ENCODE measurements around the gene GTF3C2.

The GTF3C2 gene

DNA sequence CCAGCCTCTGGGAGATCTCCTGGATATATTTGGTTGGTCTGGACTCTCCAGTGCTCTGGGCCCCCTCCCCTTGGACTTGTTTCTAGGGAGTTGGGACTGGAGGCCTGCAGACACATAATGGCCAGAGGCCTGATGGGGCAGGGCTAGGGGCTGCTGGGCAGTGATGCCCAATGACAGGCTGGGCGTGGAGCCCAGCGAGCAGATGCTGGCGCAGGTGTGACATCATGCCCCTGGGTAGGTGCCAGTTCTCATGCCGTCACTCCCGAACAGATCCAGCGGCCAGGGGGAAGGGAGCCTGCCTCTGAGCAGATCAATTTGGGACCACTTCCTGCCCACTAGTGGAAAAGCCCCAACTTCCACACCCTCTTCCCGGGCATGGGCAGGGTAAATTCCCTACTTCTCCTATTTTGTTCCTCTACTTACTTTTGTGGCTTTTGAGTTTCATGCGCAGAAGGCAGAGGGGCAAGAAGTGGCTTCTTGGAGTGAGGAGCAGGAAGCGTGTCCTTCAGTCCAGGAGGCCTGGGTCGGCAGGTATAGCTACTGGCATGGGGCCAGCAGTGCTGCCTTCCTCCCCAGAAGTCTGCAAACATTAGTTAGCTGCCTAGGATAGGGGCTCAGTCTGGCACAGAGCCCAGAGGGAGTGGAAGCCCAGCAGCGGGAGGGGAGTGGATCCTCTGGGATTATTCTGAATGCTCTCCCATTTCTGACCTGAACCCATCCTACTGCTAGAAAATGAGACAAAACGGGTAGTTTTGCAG, 39.7 kb downstream of the GTF3C2 start:
- no peak for DNase-seq (ENCODE audit: low read depth)

DNA sequence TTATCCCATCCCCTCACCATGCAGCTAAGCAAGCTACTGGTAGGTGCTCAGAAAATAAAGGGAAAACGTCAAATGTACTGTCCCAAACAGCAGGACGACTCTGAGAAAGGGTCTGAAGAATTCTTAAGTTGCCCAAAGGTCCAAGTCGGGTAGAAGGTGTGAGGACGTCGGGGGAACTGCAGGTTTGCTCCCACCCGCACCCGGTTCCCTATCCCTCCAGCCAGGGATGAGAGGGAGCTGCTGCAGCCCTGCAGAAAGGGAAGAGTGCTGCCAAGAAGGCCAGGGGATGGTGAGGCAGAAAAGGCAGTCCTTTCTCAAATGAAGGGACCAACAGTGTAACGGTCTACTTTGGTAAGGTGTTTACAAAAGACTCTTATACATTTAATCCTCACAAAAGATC, 41.4 kb downstream of the GTF3C2 start:
- DNase-seq (ENCODE audit: low read depth): no peak
- TF ChIP-seq, protein P1, sequence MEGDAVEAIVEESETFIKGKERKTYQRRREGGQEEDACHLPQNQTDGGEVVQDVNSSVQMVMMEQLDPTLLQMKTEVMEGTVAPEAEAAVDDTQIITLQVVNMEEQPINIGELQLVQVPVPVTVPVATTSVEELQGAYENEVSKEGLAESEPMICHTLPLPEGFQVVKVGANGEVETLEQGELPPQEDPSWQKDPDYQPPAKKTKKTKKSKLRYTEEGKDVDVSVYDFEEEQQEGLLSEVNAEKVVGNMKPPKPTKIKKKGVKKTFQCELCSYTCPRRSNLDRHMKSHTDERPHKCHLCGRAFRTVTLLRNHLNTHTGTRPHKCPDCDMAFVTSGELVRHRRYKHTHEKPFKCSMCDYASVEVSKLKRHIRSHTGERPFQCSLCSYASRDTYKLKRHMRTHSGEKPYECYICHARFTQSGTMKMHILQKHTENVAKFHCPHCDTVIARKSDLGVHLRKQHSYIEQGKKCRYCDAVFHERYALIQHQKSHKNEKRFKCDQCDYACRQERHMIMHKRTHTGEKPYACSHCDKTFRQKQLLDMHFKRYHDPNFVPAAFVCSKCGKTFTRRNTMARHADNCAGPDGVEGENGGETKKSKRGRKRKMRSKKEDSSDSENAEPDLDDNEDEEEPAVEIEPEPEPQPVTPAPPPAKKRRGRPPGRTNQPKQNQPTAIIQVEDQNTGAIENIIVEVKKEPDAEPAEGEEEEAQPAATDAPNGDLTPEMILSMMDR (IDR thresholded peaks at IDR 0.05; ENCODE audit: low read length, missing control alignments): no peak
- H3K4me3 ChIP-seq (replicated peaks; ENCODE audit: low read depth, low read length): no peak overlapping the region

More for the DNA sequence above, 39.7 kb downstream of the GTF3C2 start:
- no peak overlapping the region for H3K4me3 ChIP-seq (replicated peaks; ENCODE audit: low read depth, low read length)
- TF ChIP-seq, protein P1 (IDR thresholded peaks at IDR 0.05; ENCODE audit: low read length, missing control alignments): no peak

DNA sequence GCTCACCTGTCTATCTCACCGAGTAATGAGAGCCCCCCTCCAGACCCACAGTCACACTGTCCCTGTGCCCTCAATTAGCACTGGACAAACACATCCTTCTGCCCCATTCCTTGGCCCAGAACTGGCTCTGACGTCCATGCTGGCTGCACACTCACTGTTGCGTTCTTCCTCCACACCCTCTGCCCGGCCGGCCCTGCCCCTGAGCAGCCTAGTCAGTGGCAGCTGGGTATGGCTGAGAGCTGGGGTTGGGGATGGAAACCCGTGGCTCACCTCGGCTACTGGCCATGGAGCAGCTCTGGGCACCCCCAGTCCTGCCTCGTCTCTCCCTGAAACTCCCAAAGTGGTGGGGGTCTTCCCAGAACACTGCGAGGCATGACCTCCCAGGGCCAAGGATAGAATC, 41.9 kb downstream of the GTF3C2 start:
- TF ChIP-seq, protein P1 (IDR thresholded peaks at IDR 0.05; ENCODE audit: low read length, missing control alignments): no peak
- no peak overlapping the region for H3K4me3 ChIP-seq (replicated peaks; ENCODE audit: low read depth, low read length)
- DNase-seq (ENCODE audit: low read depth): no peak

DNA sequence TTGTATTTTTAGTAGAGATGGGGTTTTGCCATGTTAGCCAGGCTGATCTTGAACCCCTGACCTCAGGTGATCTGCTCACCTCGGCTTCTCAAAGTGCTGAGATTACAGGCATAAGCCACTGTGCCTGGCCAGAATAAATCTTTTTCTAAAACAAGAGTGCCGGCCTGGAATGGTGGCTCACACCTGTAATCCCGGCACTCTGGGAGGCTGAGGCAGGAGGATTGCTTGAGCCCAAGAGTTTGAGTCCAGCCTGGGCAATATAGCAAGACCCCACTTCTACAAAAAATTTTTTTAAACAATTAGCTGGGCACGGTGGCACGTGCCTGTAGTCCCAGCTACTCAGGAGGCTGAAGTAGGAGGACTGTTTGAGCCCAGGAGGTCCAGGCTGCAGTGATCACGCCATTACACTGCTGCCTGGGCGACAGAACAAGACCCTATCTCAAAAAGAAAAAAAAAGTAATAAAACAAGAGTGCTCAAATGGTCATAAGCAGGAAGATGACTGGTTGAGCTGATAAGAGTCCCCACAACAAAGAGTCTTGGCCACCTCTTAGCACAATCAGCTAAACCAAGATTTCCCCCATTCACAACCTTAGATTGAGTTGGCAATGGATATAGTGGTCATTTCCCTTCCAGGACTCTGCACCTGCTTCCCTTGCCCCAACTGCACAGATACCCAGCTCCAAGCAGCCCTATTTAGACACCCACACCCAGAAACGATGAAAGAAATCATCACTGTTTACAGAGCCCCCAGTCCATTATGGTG, 42.5 kb downstream of the GTF3C2 start:
- no peak for DNase-seq (ENCODE audit: low read depth)
- TF ChIP-seq, protein P1 (IDR thresholded peaks at IDR 0.05; ENCODE audit: low read length, missing control alignments): no peak
- no peak overlapping the region for H3K4me3 ChIP-seq (replicated peaks; ENCODE audit: low read depth, low read length)

DNA sequence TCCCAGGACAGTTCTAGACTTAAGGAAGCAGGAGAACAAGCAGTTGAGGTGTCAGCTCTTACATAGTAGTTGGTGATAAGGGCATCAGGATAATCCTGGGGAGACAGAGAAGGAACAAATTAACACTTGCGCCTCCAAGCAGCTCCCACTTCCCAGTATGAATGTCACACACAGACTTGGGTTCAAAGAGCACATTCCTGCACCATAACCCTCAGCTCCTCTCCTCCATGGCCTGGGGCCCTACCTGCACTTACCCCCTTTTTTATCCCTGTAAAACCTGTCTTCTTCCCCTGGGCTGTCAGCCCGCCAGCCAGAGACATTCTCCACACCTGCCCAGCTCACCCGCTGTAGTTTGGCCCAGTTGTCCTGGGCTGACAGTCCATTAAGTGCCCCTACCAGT, 44.4 kb downstream of the GTF3C2 start:
- H3K4me3 ChIP-seq (replicated peaks; ENCODE audit: low read depth, low read length): no peak overlapping the region
- no peak for DNase-seq (ENCODE audit: low read depth)
- TF ChIP-seq, protein P1 (IDR thresholded peaks at IDR 0.05; ENCODE audit: low read length, missing control alignments): no peak

DNA sequence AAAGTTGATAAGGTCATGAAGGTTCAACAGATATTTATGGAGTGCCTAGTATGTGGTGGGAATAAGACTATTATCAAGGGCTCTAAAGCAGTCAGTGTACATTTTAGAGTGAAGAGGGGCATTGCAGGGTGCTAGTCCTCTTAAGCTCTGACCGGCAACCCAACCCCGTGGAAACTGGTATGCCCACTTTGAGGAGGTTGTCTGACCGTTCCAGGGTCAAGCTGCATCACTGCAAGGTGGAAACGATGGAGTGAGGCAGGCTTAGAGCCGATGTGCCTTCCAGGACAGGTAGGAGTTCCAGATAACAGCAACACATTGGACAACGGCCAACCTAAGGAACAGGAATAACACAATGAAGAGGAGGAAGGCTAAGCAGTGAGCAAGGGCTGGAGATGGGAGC, 46.9 kb downstream of the GTF3C2 start:
- H3K4me3 ChIP-seq (replicated peaks; ENCODE audit: low read depth, low read length): no peak overlapping the region
- TF ChIP-seq, protein P1 (IDR thresholded peaks at IDR 0.05; ENCODE audit: low read length, missing control alignments): no peak

More for the DNA sequence above, 46.9 kb downstream of the GTF3C2 start:
- DNase-seq (ENCODE audit: low read depth): no peak

All from fibroblast of pulmonary artery (primary cell).